SK-N-SH treated with all-trans-retinoic acid at 6 μM for 48 hours (cell line): Measurements from ENCODE around the gene GRIK3.

ENCODE experiments used
- BACH2 ChIP-seq: fragments of 250-450 bp; sonication (Bioruptor Pico); IDR thresholded peaks from 2 replicates; pipeline ENCODE4 v1.9.0; 2021; ENCODE audit warnings: mild to moderate bottlenecking, borderline replicate concordance
- CSDC2 ChIP-seq: fragments of 250-450 bp; sonication (Bioruptor Pico); IDR thresholded peaks from 2 replicates; pipeline ENCODE4 v1.5.0; 2020; ENCODE audit warnings: mild to moderate bottlenecking, moderate library complexity
- ESRRG ChIP-seq: fragments of 250-450 bp; sonication (Bioruptor Pico); IDR thresholded peaks from 2 replicates; pipeline ENCODE4 v1.6.1; 2021; ENCODE audit warnings: mild to moderate bottlenecking
- ISL1 ChIP-seq: fragments of 250-450 bp; sonication (Bioruptor Pico); IDR thresholded peaks from 2 replicates; pipeline ENCODE4 v2.1.2; 2022; ENCODE audit warnings: mild to moderate bottlenecking, moderate library complexity
- RARB ChIP-seq: fragments of 250-450 bp; sonication (Bioruptor Pico); IDR thresholded peaks from 2 replicates; pipeline ENCODE4 v1.8.0; 2021; ENCODE audit warnings: mild to moderate bottlenecking, moderate library complexity
- SNAI2 ChIP-seq: fragments of 250-450 bp; sonication (Bioruptor Pico); IDR thresholded peaks from 2 replicates; pipeline ENCODE4 v1.5.0; 2020; ENCODE audit warnings: mild to moderate bottlenecking, moderate library complexity
- ZFP3 ChIP-seq: fragments of 250-450 bp; sonication (Bioruptor Pico); IDR thresholded peaks from 2 replicates; pipeline ENCODE4 v1.5.0; 2020; ENCODE audit warnings: mild to moderate bottlenecking, moderate library complexity
- ZFP30 ChIP-seq: fragments of 450-650 bp; formaldehyde crosslinking; IDR thresholded peaks from 2 replicates; pipeline ENCODE4 v1.5.0; 2022; ENCODE audit warnings: mild to moderate bottlenecking, moderate library complexity
- ZNF565 ChIP-seq: fragments of 450-650 bp; formaldehyde crosslinking; conservative IDR thresholded peaks from 2 replicates; pipeline ENCODE4 v1.5.0; 2020; ENCODE audit warnings: low read depth, mild to moderate bottlenecking, moderate library complexity
- ZNF8 ChIP-seq: fragments of 450-650 bp; formaldehyde crosslinking; IDR thresholded peaks from 2 replicates; pipeline ENCODE4 v1.5.0; 2020; ENCODE audit warnings: mild to moderate bottlenecking, moderate library complexity

DNA sequence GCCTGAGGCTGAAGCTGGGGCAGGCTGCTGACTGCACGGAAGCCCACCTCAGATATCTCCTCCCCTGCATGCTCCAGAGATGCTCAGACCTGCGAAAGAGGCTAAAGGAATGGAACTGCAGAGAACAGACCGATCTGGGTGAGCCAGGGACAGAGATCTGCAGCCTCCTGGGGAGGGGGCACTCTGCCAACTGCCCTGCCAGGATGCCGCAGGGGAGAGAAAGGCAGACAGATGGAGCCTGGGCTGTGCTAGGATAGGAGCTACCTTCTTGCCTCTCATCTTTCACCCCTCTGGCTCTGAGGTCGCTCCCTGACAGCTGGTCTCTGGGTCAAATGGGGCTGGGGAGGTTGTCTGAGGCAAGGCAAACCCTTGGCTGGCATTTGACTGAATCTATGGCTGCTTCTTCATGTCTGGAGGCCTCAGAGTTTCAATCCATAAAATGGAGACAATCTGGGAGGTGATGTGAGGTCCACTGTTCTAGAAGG is 238.2 kb downstream of the GRIK3 start:
- TF ChIP-seq ZFP30 (CRISPR knock-in tag) (no peak), BACH2 (CRISPR knock-in tag) (no peak), ZNF8 (no peak), RARB (no peak), ZFP3 (CRISPR knock-in tag) (no peak), ESRRG (CRISPR knock-in tag) (no peak), SNAI2 (CRISPR knock-in tag) (no peak), ISL1 (CRISPR knock-in tag) (no peak), CSDC2 (CRISPR knock-in tag) (no peak), ZNF565 (CRISPR knock-in tag) (no peak)
